Endothelial cell of umbilical vein (primary cell): ENCODE results near the gene CUEDC1. TPM values are rescaled to one million over a fixed set of nuclear protein-coding genes. Genes with fewer than 3 reads are reported as not detected.

ENCODE experiments used
- BruUV-seq: library from RNA; stranded (reverse); fragments of 400-500 nt; replicated peaks from 2 replicates; lab custom pipeline; 2021; lab: Mats Ljungman, UMichigan
- CTCF ChIA-PET: fragments of 300-600, 350-600 bp; sonication (Branson Sonifier 250); formaldehyde crosslinking; loops from one replicate; lab custom pipeline; 2021; ENCODE audit warnings: antibody characterized with exemption, inconsistent platforms; lab: Charles Lee
- POLR2A ChIA-PET: fragments of 300-600, 350-600 bp; sonication (Branson Sonifier 250); formaldehyde crosslinking; loops from one replicate; lab custom pipeline; 2021; ENCODE audit warnings: antibody characterized with exemption, inconsistent platforms; lab: Charles Lee
- DNase-seq: peaks from one replicate; pipeline ENCODE4 v3.0.0-alpha.2; 2011; ENCODE audit warnings: low read depth, low spot score
- FAIRE-seq: peaks from 2 replicates; lab custom pipeline; 2011; peaks lifted over from hg19 to GRCh38; lab: Jason Lieb, UNC
- H2AFZ ChIP-seq: 2 replicates; pipeline ENCODE4 v1.6.0; 2012; ENCODE audit warnings: low read depth, low read length, control low read depth, inconsistent platforms
- H3K27ac ChIP-seq: 2 replicates; pipeline ENCODE4 v1.5.1; 2011; ENCODE audit warnings: low read depth, mild to moderate bottlenecking, control low read depth, low read length, moderate library complexity; ENCODE audit not compliant: insufficient read depth
- H3K27me3 ChIP-seq, 2 experiments: 2 replicates each; pipeline versions ENCODE4 v1.6.0 to v1.6.1; 2011; ENCODE audit warnings: low read length in 2 of 2, mixed read lengths in 1 of 2; ENCODE audit not compliant: control insufficient read depth in 2 of 2, insufficient read depth in 2 of 2
- H3K36me3 ChIP-seq, 2 experiments: 2 replicates in 1 of 2; 3 replicates in 1 of 2; pipeline ENCODE4 v1.5.1; 2011; ENCODE audit warnings: low read length in 2 of 2, mild to moderate bottlenecking in 1 of 2, moderate library complexity in 1 of 2; ENCODE audit not compliant: control insufficient read depth in 2 of 2, insufficient read depth in 2 of 2; ENCODE audit errors: extremely low read depth in 1 of 2
- H3K4me1 ChIP-seq: 3 replicates; pipeline ENCODE4 v1.5.1; 2011; ENCODE audit warnings: mild to moderate bottlenecking, low read length; ENCODE audit not compliant: control insufficient read depth, insufficient read depth; ENCODE audit errors: extremely low read depth
- H3K4me2 ChIP-seq: 2 replicates; pipeline ENCODE4 v1.6.1; 2011; ENCODE audit warnings: low read length, control low read depth, mixed read lengths; ENCODE audit not compliant: insufficient read depth
- H3K4me3 ChIP-seq, 3 experiments: fragments of 200-600 bp in 1 of 3; sonication (generic), shearing (Covaris generic) in 1 of 3; replicated peaks in 1 of 3; 2 replicates each; pipeline ENCODE4 v1.5.1; 2011 to 2016; ENCODE audit warnings: control low read depth in 3 of 3, low read length in 3 of 3, mild to moderate bottlenecking in 2 of 3, inconsistent platforms in 1 of 3, low read depth in 1 of 3, moderate library complexity in 1 of 3; ENCODE audit not compliant: insufficient read depth in 1 of 3
- H3K79me2 ChIP-seq: 2 replicates; pipeline ENCODE4 v1.6.0; 2012; ENCODE audit warnings: low read length, inconsistent platforms; ENCODE audit not compliant: control insufficient read depth, insufficient read depth
- H3K9ac ChIP-seq: replicated peaks from 2 replicates; pipeline ENCODE3; 2011; ENCODE audit warnings: low read length, control low read depth; ENCODE audit not compliant: insufficient read depth; ENCODE audit errors: extremely low read depth
- H3K9me1 ChIP-seq: replicated peaks from 3 replicates; pipeline ENCODE4 v1.6.0; 2011; ENCODE audit warnings: mild to moderate bottlenecking, low read length; ENCODE audit not compliant: control insufficient read depth, insufficient read depth; ENCODE audit errors: extremely low read depth
- H3K9me3 ChIP-seq: replicated peaks from 2 replicates; pipeline ENCODE4 v1.5.1; 2012; ENCODE audit warnings: low read length, inconsistent platforms; ENCODE audit not compliant: control insufficient read depth, insufficient read depth
- H4K20me1 ChIP-seq: replicated peaks from 2 replicates; pipeline ENCODE3; 2011; ENCODE audit warnings: mild to moderate bottlenecking, low read length; ENCODE audit not compliant: control insufficient read depth, insufficient read depth; ENCODE audit errors: extremely low read depth
- CTCF ChIP-seq, 2 donors: IDR thresholded peaks; 1 replicate in 1 of 2; 2 replicates in 1 of 2; pipeline ENCODE4 v1.5.1; 2011; ENCODE audit warnings: low read length in 2 of 2, mild to moderate bottlenecking in 2 of 2, moderate library complexity in 2 of 2, control low read depth in 1 of 2, inconsistent platforms in 1 of 2, low read depth in 1 of 2; ENCODE audit not compliant: insufficient read depth in 1 of 2; ENCODE audit errors: extremely low read depth in 1 of 2
- EZH2 ChIP-seq: IDR thresholded peaks from 2 replicates; pipeline ENCODE4 v1.6.1; 2012; ENCODE audit warnings: borderline replicate concordance, low read depth, mild to moderate bottlenecking, moderate library complexity, low read length, inconsistent platforms; ENCODE audit not compliant: severe bottlenecking
- GATA2 ChIP-seq: IDR thresholded peaks from 2 replicates; pipeline ENCODE4 v1.7.0; 2011; ENCODE audit warnings: low read depth, mild to moderate bottlenecking, moderate library complexity, mixed read lengths, low read length; ENCODE audit not compliant: insufficient read length, insufficient read depth
- POLR2A ChIP-seq: IDR thresholded peaks from 2 replicates; pipeline ENCODE4 v1.6.1; 2012; ENCODE audit warnings: low read depth, mild to moderate bottlenecking, control low read depth, low read length
- POLR2AphosphoS5 ChIP-seq: IDR thresholded peaks from 2 replicates; pipeline ENCODE4 v1.6.1; 2012; ENCODE audit warnings: low read depth, mild to moderate bottlenecking, control low read depth, low read length, moderate library complexity; ENCODE audit not compliant: insufficient read depth
- dilution Hi-C: fragments of 300-500 bp; cut with MboI; formaldehyde crosslinking; loops from one replicate; pipeline ENCODE4 v1.15.0; 2019; ENCODE audit warnings: low sequenced_read_pairs; ENCODE audit not compliant: extremely low pct_ligation_motif_present
- intact Hi-C: fragments of 100-400 bp; cut with micrococcal nuclease; formaldehyde crosslinking; loops from one replicate; pipeline ENCODE4 v1.10.0; 2022
- polyA plus RNA-seq, 4 experiments: library from polyadenylated mRNA; depleted of rRNA in 3 of 4; stranded (reverse) in 3 of 4; unstranded in 1 of 4; fragments of >200 nt; gene quantifications; 2 replicates each; pipeline versions ENCODE4 v1.2.1 to v1.2.3, GENCODE V29; 2011 to 2012; ENCODE audit warnings: missing spikeins in 1 of 4
- total RNA-seq: library from RNA; stranded (reverse); gene quantifications from 2 replicates; pipeline ENCODE4 v1.2.3, GENCODE V29; 2021
- TF ChIP-seq, protein P1 (sequence below): IDR thresholded peaks from 2 replicates; pipeline ENCODE4 v1.6.1; 2011; ENCODE audit not compliant: insufficient read depth, insufficient read length

CUEDC1 gene
- total and polyA plus RNA-seq, 2 donors (not counting 3 experiments of a cell fraction or from before 2014, with no cell fraction given), result 15.8 to 27.7 TPM

DNA sequence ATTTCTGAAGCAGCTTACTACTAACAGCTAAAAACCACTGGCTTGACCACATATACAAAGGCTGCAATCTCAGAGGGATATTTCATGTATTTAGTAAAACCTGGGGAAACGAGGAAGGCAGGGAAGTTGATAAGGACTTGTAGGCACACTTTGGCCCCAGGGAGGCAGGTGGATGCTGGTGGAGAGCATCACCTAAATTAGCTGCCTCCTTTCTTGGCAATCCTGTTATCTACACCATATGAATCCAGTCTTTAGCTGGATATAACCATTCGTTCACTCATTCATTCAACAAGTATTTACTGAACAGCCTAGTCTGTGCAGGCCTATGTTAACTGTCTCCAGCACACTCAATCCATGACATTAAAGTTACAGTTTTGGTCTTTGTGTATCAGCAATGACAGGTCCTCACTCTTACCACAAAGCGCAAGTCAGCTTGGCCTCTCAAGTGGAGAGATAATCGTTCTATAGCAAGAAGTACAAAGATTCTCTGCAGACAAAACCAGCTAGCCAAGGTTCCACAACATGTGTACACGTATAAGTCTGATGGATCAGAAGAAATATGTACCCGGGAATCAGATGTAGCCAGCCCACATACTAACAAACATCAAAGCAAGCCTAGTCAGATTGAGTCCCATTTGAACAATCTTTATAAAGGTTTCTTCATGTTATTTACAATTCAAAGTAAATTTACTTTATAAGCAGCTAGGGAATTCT, 116.2 kb downstream of the CUEDC1 start:
- POLR2A ChIA-PET, result no interaction called here
- Histone ChIP-seq H3K27me3 (no peaks in the 10 kb centered on the region), H2AFZ (no peak overlapping the region), H3K79me2 (peaks cover 4% of the 10 kb centered on the region), H3K9ac (no peak overlapping the region), H3K27ac (no peak overlapping the region), H3K4me3 (no peak overlapping the region), H3K9me3 (no peaks in the 10 kb centered on the region), H3K4me2 (no peak overlapping the region), H3K36me3 (peaks cover 0 to 9% of the 10 kb centered on the region in 2 experiments), H4K20me1 (peaks cover 2% of the 10 kb centered on the region), H3K9me1 (no peaks in the 10 kb centered on the region), H3K4me1 (no peaks in the 10 kb centered on the region)
- no peak for FAIRE-seq
- no peak for DNase-seq
- BruUV-seq, result no TSS peak
- CTCF ChIA-PET, result interaction anchor here (0.6 to 1.4 kb wide), 3 partner anchors 12 to 91 kb away, joined by 3 to 4 read pairs (median 4); no protein-coding TSS in a partner anchor
- no peak for TF ChIP-seq POLR2A
- no peak for TF ChIP-seq POLR2AphosphoS5
- TF ChIP-seq GATA2, result no peak
- no peak for TF ChIP-seq CTCF (IDR thresholded peaks at IDR 0.05; ENCODE audit: extremely low read depth in 1 of 2, insufficient read depth in 1 of 2, low read depth in 1 of 2, low read length in 2 of 2)
- no peak for TF ChIP-seq EZH2
- TF ChIP-seq, protein P1, sequence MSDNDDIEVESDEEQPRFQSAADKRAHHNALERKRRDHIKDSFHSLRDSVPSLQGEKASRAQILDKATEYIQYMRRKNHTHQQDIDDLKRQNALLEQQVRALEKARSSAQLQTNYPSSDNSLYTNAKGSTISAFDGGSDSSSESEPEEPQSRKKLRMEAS, result no peak
- dilution Hi-C loops (no loop called here), intact Hi-C loops (no loop called here)
